Breast epithelium (tissue), 3 donors: Measurements from ENCODE around the gene RETREG1.

ENCODE experiments used
- CTCF ChIP-seq, 3 donors: fragments of 450-650 bp; IDR thresholded peaks; one replicate each; pipeline ENCODE4 v1.5.1; 2016 to 2017; ENCODE audit warnings: antibody characterized with exemption in 3 of 3, mild to moderate bottlenecking in 3 of 3, moderate library complexity in 3 of 3
- POLR2A ChIP-seq: fragments of 450-650 bp; IDR thresholded peaks from one replicate; pipeline ENCODE4 v1.6.1; 2016; ENCODE audit warnings: antibody characterized with exemption, mild to moderate bottlenecking, moderate library complexity

- TF ChIP-seq POLR2A (no peak), CTCF (IDR thresholded peaks at IDR 0.05) (no peak)
These were observed 36.4 kb downstream of the RETREG1 start for GRCh38 chr5:16580382-16580781.
